HepG2 (cell line): ENCODE results near the gene MNX1. TPM values are rescaled to one million over a fixed set of nuclear protein-coding genes. Genes with fewer than 3 reads are reported as not detected.

ENCODE experiments used
- ATAC-seq: fragments of 200-7000 bp; cut with Tn5 transposase; 3 replicates; pipeline ENCODE4 v1.9.1; 2020; ENCODE audit warnings: mild to moderate bottlenecking, moderate library complexity
- BruUV-seq: library from RNA; stranded (reverse); fragments of 400-500 nt; replicated peaks from 2 replicates; lab custom pipeline; 2021; lab: Mats Ljungman, UMichigan
- CTCF ChIA-PET: fragments of 300-600 bp; formaldehyde crosslinking; extraction: SDS; loops from one replicate; lab custom pipeline; 2021; ENCODE audit warnings: low total read pairs, inconsistent platforms, low intra/inter-chr PET ratio; lab: Yijun Ruan, JAX
- POLR2A ChIA-PET: fragments of 350-600 bp; sonication (Branson Sonifier 250); formaldehyde crosslinking; loops from one replicate; lab custom pipeline; 2020; ENCODE audit warnings: antibody characterized with exemption, inconsistent platforms; lab: Yijun Ruan, JAX
- DNase-seq: peaks from one replicate; pipeline ENCODE4 v3.0.0-alpha.2; 2015; ENCODE audit warnings: low spot score
- FAIRE-seq: peaks from 3 replicates; lab custom pipeline; 2011; peaks lifted over from hg19 to GRCh38; lab: Jason Lieb, UNC
- H2AFZ ChIP-seq: one replicate; pipeline ENCODE4 v1.6.1; 2011; ENCODE audit warnings: low read length, inconsistent platforms
- H3K27ac ChIP-seq: fragments of 300-600 bp; 3 replicates; pipeline ENCODE4 v1.8.0; 2011; ENCODE audit warnings: mixed run types, mild to moderate bottlenecking, mixed read lengths, low read length, inconsistent platforms; ENCODE audit not compliant: insufficient read depth; ENCODE audit errors: extremely low read length
- H3K27me3 ChIP-seq, 2 experiments: fragments of 200-600 bp in 1 of 2; 2 replicates in 1 of 2; 3 replicates in 1 of 2; pipeline versions ENCODE4 v1.6.0 to v1.8.0; 2011; ENCODE audit warnings: low read length in 2 of 2, mild to moderate bottlenecking in 2 of 2, moderate library complexity in 2 of 2, inconsistent platforms in 1 of 2; ENCODE audit not compliant: insufficient read depth in 2 of 2, control insufficient read depth in 1 of 2
- H3K36me3 ChIP-seq, 2 experiments: fragments of 200-600 bp in 1 of 2; replicated peaks in 1 of 2; 2 replicates in 1 of 2; 3 replicates in 1 of 2; pipeline versions ENCODE4 v1.5.1 to v1.8.0; 2011; ENCODE audit warnings: low read length in 2 of 2, inconsistent platforms in 1 of 2; ENCODE audit not compliant: insufficient read depth in 2 of 2, control insufficient read depth in 1 of 2
- H3K4me1 ChIP-seq: 2 replicates; pipeline ENCODE4 v1.5.1; 2012; ENCODE audit warnings: low read length, inconsistent platforms; ENCODE audit not compliant: insufficient read depth
- H3K4me2 ChIP-seq: 2 replicates; pipeline ENCODE4 v1.6.0; 2011; ENCODE audit warnings: low read depth, low read length, inconsistent platforms
- H3K4me3 ChIP-seq, 3 experiments: fragments of 200-600 bp in 1 of 3; sonication (generic), shearing (Covaris generic) in 1 of 3; replicated peaks in 1 of 3; 2 replicates each; pipeline ENCODE4 v1.5.1; 2011 to 2016; ENCODE audit warnings: low read length in 3 of 3, inconsistent platforms in 2 of 3, low read depth in 2 of 3, mild to moderate bottlenecking in 2 of 3, control low read depth in 1 of 3, mixed read lengths in 1 of 3; ENCODE audit not compliant: insufficient read depth in 1 of 3
- H3K79me2 ChIP-seq: one replicate; pipeline ENCODE4 v1.6.1; 2011; ENCODE audit warnings: low read length, inconsistent platforms; ENCODE audit not compliant: insufficient read depth
- H3K9ac ChIP-seq: 2 replicates; pipeline ENCODE4 v1.6.0; 2011; ENCODE audit warnings: mild to moderate bottlenecking, low read depth, low read length, inconsistent platforms; ENCODE audit not compliant: insufficient read depth
- H3K9me3 ChIP-seq: 2 replicates; pipeline ENCODE4 v1.5.1; 2012; ENCODE audit warnings: mild to moderate bottlenecking, low read length
- H4K20me1 ChIP-seq: 2 replicates; pipeline ENCODE4 v1.6.0; 2011; ENCODE audit warnings: inconsistent platforms, mild to moderate bottlenecking, low read length, moderate library complexity; ENCODE audit not compliant: insufficient read depth
- CEBPB ChIP-seq: IDR thresholded peaks from 2 replicates; pipeline ENCODE4 v1.6.1; 2011; ENCODE audit warnings: low read depth, low read length, improper control_type of control experiment, borderline replicate concordance
- GABPB1 ChIP-seq: IDR thresholded peaks from 2 replicates; pipeline ENCODE4 v1.6.1; 2016; ENCODE audit warnings: mild to moderate bottlenecking, missing genetic modification reagents, moderate library complexity, missing compliant biosample characterization
- IKZF4 ChIP-seq: sonication (generic); formaldehyde crosslinking; IDR thresholded peaks from 2 replicates; pipeline ENCODE4 v1.5.1; 2020; ENCODE audit warnings: borderline replicate concordance, mild to moderate bottlenecking, low read depth, missing genetic modification reagents; ENCODE audit errors: not compliant biosample characterization
- NFAT5 ChIP-seq: sonication (generic); formaldehyde crosslinking; IDR thresholded peaks from 2 replicates; pipeline ENCODE4 v1.4.0; 2020; ENCODE audit warnings: missing genetic modification reagents
- NFATC3 ChIP-seq: sonication (generic); formaldehyde crosslinking; IDR thresholded peaks from 2 replicates; pipeline ENCODE4 v1.5.1; 2020; ENCODE audit warnings: mild to moderate bottlenecking, missing genetic modification reagents
- PAX8 ChIP-seq: sonication (generic); formaldehyde crosslinking; IDR thresholded peaks from 2 replicates; pipeline ENCODE4 v1.8.0; 2022; ENCODE audit warnings: mild to moderate bottlenecking, missing genetic modification reagents, borderline replicate concordance
- PCBP1 ChIP-seq: fragments of 200-400 bp; formaldehyde crosslinking; IDR thresholded peaks from 2 replicates; pipeline ENCODE4 v1.6.1; 2017; ENCODE audit warnings: mild to moderate bottlenecking, low read depth, low read length, borderline replicate concordance
- RFXANK ChIP-seq: IDR thresholded peaks from 2 replicates; pipeline ENCODE4 v1.6.1; 2016
- TCF12 ChIP-seq, 2 experiments: fragments of 450-650 bp in 1 of 2; sonication (generic) in 1 of 2; formaldehyde crosslinking in 1 of 2; IDR thresholded peaks; 2 replicates each; pipeline versions ENCODE4 v1.6.1 to v1.8.0; 2017 to 2022; ENCODE audit warnings: antibody characterized with exemption in 1 of 2, mild to moderate bottlenecking in 1 of 2, missing genetic modification reagents in 1 of 2, moderate library complexity in 1 of 2
- ZNF20 ChIP-seq: sonication (generic); formaldehyde crosslinking; IDR thresholded peaks from 2 replicates; pipeline ENCODE4 v1.4.0; 2020; ENCODE audit warnings: mild to moderate bottlenecking, moderate library complexity, missing genetic modification reagents
- ZNF441 ChIP-seq: sonication (generic); formaldehyde crosslinking; IDR thresholded peaks from 2 replicates; pipeline ENCODE4 v1.7.0; 2021; ENCODE audit warnings: missing genetic modification reagents, borderline replicate concordance
- ZXDC ChIP-seq: sonication (generic); formaldehyde crosslinking; IDR thresholded peaks from 2 replicates; pipeline ENCODE4 v1.5.0; 2020; ENCODE audit warnings: mild to moderate bottlenecking, missing genetic modification reagents
- WGBS: methylation state at CpG from one replicate; pipeline ENCODE4 v1.1.6; 2017; ENCODE audit warnings: low lambda C conversion rate; 5-methylcytosine and 5-hydroxymethylcytosine counted together
- in situ Hi-C: cut with HindIII; loops from 2 replicates; pipeline ENCODE4 v1.10.0; 2017; ENCODE audit warnings: low pct_unique_long_range_greater_than_20kb; ENCODE audit not compliant: extremely low pct_ligation_motif_present
- intact Hi-C: fragments of 100-400 bp; cut with micrococcal nuclease; formaldehyde crosslinking; loops from one replicate; pipeline ENCODE4 v1.10.0; 2022; ENCODE audit not compliant: unreplicated experiment
- polyA plus RNA-seq, 8 experiments: library from polyadenylated mRNA; depleted of rRNA in 3 of 8; stranded (reverse) in 7 of 8; unstranded in 1 of 8; fragments of >200 nt; fragmentation: Illumina TruSeq in 4 of 8; extraction: Trizol in 4 of 8; gene quantifications; 2 replicates each; pipeline versions ENCODE4 v1.2.1 to v1.2.3, GENCODE V29; 2011 to 2016; ENCODE audit warnings: low read depth in 4 of 8, missing spikeins in 1 of 8, mixed read lengths in 1 of 8; ENCODE audit not compliant: insufficient read depth in 1 of 8
- total RNA-seq, 5 experiments: library from RNA; depleted of rRNA; stranded (reverse); fragments of >200 nt; fragmentation: Illumina TruSeq; extraction: Trizol; gene quantifications; 2 replicates each; pipeline ENCODE4 v1.2.3, GENCODE V29; 2016; ENCODE audit warnings: low read depth in 1 of 5

The MNX1 gene
- total and polyA plus RNA-seq, 2 of the 13 experiments (the other 11 are each of a cell fraction or from before 2014, with no cell fraction given): 0.94 to 6.1 TPM

GRCh38 chr7:156962145-156962544 is 48.3 kb downstream of the MNX1 start:
- H3K79me2 ChIP-seq: no peaks in the 10 kb centered on the region
- no peak overlapping the region for H3K4me3 ChIP-seq
- no peak overlapping the region for H3K27ac ChIP-seq
- DNase-seq (no peak), ATAC-seq (no peak), FAIRE-seq (no peak)
- TF ChIP-seq GABPB1 (CRISPR knock-in tag): no peak
- TF ChIP-seq CEBPB: no peak
- TF ChIP-seq RFXANK (CRISPR knock-in tag): no peak
- TF ChIP-seq NFAT5 (CRISPR knock-in tag): no peak
- TF ChIP-seq ZNF20 (CRISPR knock-in tag): no peak
- no peak for TF ChIP-seq TCF12 (IDR thresholded peaks at IDR 0.05)
- TF ChIP-seq TCF12 (CRISPR knock-in tag; IDR thresholded peaks at IDR 0.05): no peak
- no peak for TF ChIP-seq ZNF441 (CRISPR knock-in tag)
- TF ChIP-seq PCBP1: no peak
- TF ChIP-seq PAX8 (CRISPR knock-in tag): no peak
- TF ChIP-seq IKZF4: no peak
- no peak for TF ChIP-seq NFATC3 (CRISPR knock-in tag)
- no peak for TF ChIP-seq ZXDC
- BruUV-seq: no TSS peak
- intact Hi-C loops: no loop called here
- ChIA-PET POLR2A (no interaction called here), CTCF (no interaction called here)
- no peak overlapping the region for H2AFZ ChIP-seq
- H3K27me3 ChIP-seq: no peaks in the 10 kb centered on the region
- no peak overlapping the region for H3K9ac ChIP-seq
- no peaks in the 10 kb centered on the region for H3K4me1 ChIP-seq
- in situ Hi-C loops: loop anchor here (25.0 kb wide), 1 partner anchor 300 kb away; no protein-coding TSS in a partner anchor
- no peak overlapping the region for H3K4me2 ChIP-seq
- H3K36me3 ChIP-seq: peaks cover 42 to 87% of the 10 kb centered on the region in 2 experiments
- H3K9me3 ChIP-seq: no peaks in the 10 kb centered on the region
- no peaks in the 10 kb centered on the region for H4K20me1 ChIP-seq
- 98% methylated on average over 17 of the region's 18 CpGs for WGBS
